ENCODE results near the gene PSMD6. TPM values are rescaled to one million over a fixed set of nuclear protein-coding genes. Genes with fewer than 3 reads are reported as not detected.

Gene PSMD6
- total and polyA plus RNA-seq, 9 of the 15 experiments (the other 6 are each of a cell fraction or from before 2014, with no cell fraction given), result 78.2 to 133 (median 113) TPM

DNA sequence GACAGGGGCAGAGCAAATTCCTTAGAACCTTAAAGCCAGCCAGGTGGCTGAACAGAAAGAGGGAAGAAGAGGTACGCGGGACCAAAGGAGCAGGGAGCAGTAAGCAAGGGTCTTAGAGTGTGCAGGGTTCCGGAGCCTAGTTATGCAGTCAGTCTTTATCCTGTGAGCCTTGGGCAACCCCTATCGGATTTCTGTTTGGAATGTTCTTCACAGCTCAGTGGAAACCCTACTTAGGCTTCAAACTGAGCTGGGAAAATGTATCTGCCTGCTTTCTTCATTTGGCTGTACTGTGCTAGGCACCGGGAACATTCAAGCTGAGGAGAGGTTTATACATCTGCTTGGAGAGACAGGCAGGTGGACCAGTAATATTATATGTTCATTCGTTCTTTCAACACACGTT lies 37.1 kb downstream of the PSMD6 start:
- no peaks in the 10 kb centered on the region for H3K27me3 ChIP-seq (ENCODE audit: control insufficient read depth in 2 of 2, insufficient read depth in 2 of 2, low read length in 2 of 2)
- CTCF ChIA-PET (ENCODE audit: low intra/inter-chr PET ratio), result no interaction called here
- in situ Hi-C loops (cut with MboI) (no loop called here), intact Hi-C loops (cut with micrococcal nuclease) (no loop called here)
- no peak overlapping the region for H3K4me2 ChIP-seq (ENCODE audit: insufficient read depth, low read length)
- H3K79me2 ChIP-seq (ENCODE audit: control insufficient read depth, insufficient read depth, low read length), result no peaks in the 10 kb centered on the region
- no peak overlapping the region for H3K4me3 ChIP-seq
- POLR2A ChIA-PET, result no interaction called here
- no peak for DNase-seq (ENCODE audit: extremely low read depth in 1 of 4, low spot score in 3 of 4)
- no peak overlapping the region for H2AFZ ChIP-seq (ENCODE audit: low read depth, low read length)
- H3K27ac ChIP-seq (ENCODE audit: extremely low read depth, low read depth, low read length), result no peak overlapping the region
- no peaks in the 10 kb centered on the region for H3K9me1 ChIP-seq (ENCODE audit: control insufficient read depth, insufficient read depth, low read length)
- no peaks in the 10 kb centered on the region for H3K4me1 ChIP-seq (replicated peaks in 1 of 2; ENCODE audit: control insufficient read depth in 2 of 2, insufficient read depth in 2 of 2, low read length in 2 of 2)
- peaks cover 83% of the 10 kb centered on the region; the same call in 2 of the 3 replicates for H3K36me3 ChIP-seq (ENCODE audit: control insufficient read depth, insufficient read depth, low read length)
- ATAC-seq, result no peak
- H3K9me3 ChIP-seq (replicated peaks; ENCODE audit: control insufficient read depth, insufficient read depth, low read depth, low read length), result no peaks in the 10 kb centered on the region
- TF ChIP-seq ZNF696 (CRISPR knock-in tag; conservative IDR thresholded peaks at IDR 0.05), result no peak
- TF ChIP-seq, protein P1, sequence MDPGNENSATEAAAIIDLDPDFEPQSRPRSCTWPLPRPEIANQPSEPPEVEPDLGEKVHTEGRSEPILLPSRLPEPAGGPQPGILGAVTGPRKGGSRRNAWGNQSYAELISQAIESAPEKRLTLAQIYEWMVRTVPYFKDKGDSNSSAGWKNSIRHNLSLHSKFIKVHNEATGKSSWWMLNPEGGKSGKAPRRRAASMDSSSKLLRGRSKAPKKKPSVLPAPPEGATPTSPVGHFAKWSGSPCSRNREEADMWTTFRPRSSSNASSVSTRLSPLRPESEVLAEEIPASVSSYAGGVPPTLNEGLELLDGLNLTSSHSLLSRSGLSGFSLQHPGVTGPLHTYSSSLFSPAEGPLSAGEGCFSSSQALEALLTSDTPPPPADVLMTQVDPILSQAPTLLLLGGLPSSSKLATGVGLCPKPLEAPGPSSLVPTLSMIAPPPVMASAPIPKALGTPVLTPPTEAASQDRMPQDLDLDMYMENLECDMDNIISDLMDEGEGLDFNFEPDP (CRISPR knock-in tag; IDR thresholded peaks at IDR 0.05), result no peak
- TF ChIP-seq MAZ (CRISPR knock-in tag; conservative IDR thresholded peaks at IDR 0.05 in 1 of 2, IDR thresholded peaks at IDR 0.05 in 1 of 2), result no peak
- no peak for TF ChIP-seq FOXA1 (IDR thresholded peaks at IDR 0.05; ENCODE audit: borderline replicate concordance)
- TF ChIP-seq, protein P2, sequence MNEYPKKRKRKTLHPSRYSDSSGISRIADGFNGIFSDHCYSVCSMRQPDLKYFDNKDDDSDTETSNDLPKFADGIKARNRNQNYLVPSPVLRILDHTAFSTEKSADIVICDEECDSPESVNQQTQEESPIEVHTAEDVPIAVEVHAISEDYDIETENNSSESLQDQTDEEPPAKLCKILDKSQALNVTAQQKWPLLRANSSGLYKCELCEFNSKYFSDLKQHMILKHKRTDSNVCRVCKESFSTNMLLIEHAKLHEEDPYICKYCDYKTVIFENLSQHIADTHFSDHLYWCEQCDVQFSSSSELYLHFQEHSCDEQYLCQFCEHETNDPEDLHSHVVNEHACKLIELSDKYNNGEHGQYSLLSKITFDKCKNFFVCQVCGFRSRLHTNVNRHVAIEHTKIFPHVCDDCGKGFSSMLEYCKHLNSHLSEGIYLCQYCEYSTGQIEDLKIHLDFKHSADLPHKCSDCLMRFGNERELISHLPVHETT (CRISPR knock-in tag; conservative IDR thresholded peaks at IDR 0.05 in 1 of 2, IDR thresholded peaks at IDR 0.05 in 1 of 2), result no peak
- TF ChIP-seq, protein P3, sequence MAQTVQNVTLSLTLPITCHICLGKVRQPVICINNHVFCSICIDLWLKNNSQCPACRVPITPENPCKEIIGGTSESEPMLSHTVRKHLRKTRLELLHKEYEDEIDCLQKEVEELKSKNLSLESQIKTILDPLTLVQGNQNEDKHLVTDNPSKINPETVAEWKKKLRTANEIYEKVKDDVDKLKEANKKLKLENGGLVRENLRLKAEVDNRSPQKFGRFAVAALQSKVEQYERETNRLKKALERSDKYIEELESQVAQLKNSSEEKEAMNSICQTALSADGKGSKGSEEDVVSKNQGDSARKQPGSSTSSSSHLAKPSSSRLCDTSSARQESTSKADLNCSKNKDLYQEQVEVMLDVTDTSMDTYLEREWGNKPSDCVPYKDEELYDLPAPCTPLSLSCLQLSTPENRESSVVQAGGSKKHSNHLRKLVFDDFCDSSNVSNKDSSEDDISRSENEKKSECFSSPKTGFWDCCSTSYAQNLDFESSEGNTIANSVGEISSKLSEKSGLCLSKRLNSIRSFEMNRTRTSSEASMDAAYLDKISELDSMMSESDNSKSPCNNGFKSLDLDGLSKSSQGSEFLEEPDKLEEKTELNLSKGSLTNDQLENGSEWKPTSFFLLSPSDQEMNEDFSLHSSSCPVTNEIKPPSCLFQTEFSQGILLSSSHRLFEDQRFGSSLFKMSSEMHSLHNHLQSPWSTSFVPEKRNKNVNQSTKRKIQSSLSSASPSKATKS (CRISPR knock-in tag; IDR thresholded peaks at IDR 0.05), result no peak
- no peak for TF ChIP-seq CBX1 (IDR thresholded peaks at IDR 0.05; ENCODE audit: low read depth)
- no peak for TF ChIP-seq HSF4 (CRISPR knock-in tag; IDR thresholded peaks at IDR 0.05; ENCODE audit: borderline replicate concordance)
- no peak for TF ChIP-seq MTA1 (IDR thresholded peaks at IDR 0.05; ENCODE audit: borderline replicate concordance)
- TF ChIP-seq, protein P4, sequence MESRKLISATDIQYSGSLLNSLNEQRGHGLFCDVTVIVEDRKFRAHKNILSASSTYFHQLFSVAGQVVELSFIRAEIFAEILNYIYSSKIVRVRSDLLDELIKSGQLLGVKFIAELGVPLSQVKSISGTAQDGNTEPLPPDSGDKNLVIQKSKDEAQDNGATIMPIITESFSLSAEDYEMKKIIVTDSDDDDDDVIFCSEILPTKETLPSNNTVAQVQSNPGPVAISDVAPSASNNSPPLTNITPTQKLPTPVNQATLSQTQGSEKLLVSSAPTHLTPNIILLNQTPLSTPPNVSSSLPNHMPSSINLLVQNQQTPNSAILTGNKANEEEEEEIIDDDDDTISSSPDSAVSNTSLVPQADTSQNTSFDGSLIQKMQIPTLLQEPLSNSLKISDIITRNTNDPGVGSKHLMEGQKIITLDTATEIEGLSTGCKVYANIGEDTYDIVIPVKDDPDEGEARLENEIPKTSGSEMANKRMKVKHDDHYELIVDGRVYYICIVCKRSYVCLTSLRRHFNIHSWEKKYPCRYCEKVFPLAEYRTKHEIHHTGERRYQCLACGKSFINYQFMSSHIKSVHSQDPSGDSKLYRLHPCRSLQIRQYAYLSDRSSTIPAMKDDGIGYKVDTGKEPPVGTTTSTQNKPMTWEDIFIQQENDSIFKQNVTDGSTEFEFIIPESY (CRISPR knock-in tag; IDR thresholded peaks at IDR 0.05), result no peak
- TF ChIP-seq, protein P5, sequence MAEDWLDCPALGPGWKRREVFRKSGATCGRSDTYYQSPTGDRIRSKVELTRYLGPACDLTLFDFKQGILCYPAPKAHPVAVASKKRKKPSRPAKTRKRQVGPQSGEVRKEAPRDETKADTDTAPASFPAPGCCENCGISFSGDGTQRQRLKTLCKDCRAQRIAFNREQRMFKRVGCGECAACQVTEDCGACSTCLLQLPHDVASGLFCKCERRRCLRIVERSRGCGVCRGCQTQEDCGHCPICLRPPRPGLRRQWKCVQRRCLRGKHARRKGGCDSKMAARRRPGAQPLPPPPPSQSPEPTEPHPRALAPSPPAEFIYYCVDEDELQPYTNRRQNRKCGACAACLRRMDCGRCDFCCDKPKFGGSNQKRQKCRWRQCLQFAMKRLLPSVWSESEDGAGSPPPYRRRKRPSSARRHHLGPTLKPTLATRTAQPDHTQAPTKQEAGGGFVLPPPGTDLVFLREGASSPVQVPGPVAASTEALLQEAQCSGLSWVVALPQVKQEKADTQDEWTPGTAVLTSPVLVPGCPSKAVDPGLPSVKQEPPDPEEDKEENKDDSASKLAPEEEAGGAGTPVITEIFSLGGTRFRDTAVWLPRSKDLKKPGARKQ (CRISPR knock-in tag; IDR thresholded peaks at IDR 0.05), result no peak
- no peak for TF ChIP-seq NR2F6 (CRISPR knock-in tag; IDR thresholded peaks at IDR 0.05)
- no TSS peak for BruUV-seq (replicated peaks)
- no peak overlapping the region for H3K9ac ChIP-seq (ENCODE audit: insufficient read depth in 1 of 2, low read depth in 2 of 2, low read length in 2 of 2)
- WGBS (ENCODE audit: insufficient coverage, low coverage, missing lambda C conversion rate), result 90% methylated on average over 7 of the region's 7 CpGs
- no peaks in the 10 kb centered on the region for H4K20me1 ChIP-seq (replicated peaks; ENCODE audit: control insufficient read depth, insufficient read depth, low read length)
- FAIRE-seq, result no peak

All from K562 (cell line).